DND-41 (cell line): ENCODE data around the gene DNAH17.

Source experiments
- ATAC-seq: fragments of 200-7000 bp; cut with Tn5 transposase; 3 replicates; pipeline ENCODE4 v1.9.1; 2021; ENCODE audit warnings: low read depth; ENCODE audit not compliant: insufficient read depth
- DNase-seq: peaks from one replicate; pipeline ENCODE4 v3.0.0-alpha.2; 2020
- H2AFZ ChIP-seq: 2 replicates; pipeline ENCODE4 v1.6.0; 2012; ENCODE audit warnings: low read depth, low read length
- H3K27ac ChIP-seq: 2 replicates; pipeline ENCODE4 v1.5.1; 2012; ENCODE audit warnings: low read length, inconsistent platforms
- H3K27me3 ChIP-seq: fragments of 200-600 bp; sonication (generic); 2 replicates; pipeline ENCODE4 v1.6.0; 2012; ENCODE audit warnings: low read length, mild to moderate bottlenecking, inconsistent platforms; ENCODE audit not compliant: insufficient read depth, poor library complexity
- H3K36me3 ChIP-seq: 2 replicates; pipeline ENCODE4 v1.5.1; 2012; ENCODE audit warnings: low read length, inconsistent platforms; ENCODE audit not compliant: insufficient read depth
- H3K4me1 ChIP-seq: 2 replicates; pipeline ENCODE4 v1.5.1; 2012; ENCODE audit warnings: mild to moderate bottlenecking, low read length; ENCODE audit not compliant: insufficient read depth
- H3K4me2 ChIP-seq: 2 replicates; pipeline ENCODE4 v1.6.0; 2012; ENCODE audit warnings: mild to moderate bottlenecking, moderate library complexity, low read length, inconsistent platforms; ENCODE audit not compliant: insufficient read depth
- H3K4me3 ChIP-seq, 2 experiments: fragments of 200-600 bp in 1 of 2; shearing (Covaris generic) in 1 of 2; 2 replicates each; pipeline ENCODE4 v1.5.1; 2012 to 2016; ENCODE audit warnings: inconsistent platforms in 2 of 2, low read length in 2 of 2, mild to moderate bottlenecking in 2 of 2, low read depth in 1 of 2, moderate library complexity in 1 of 2
- H3K79me2 ChIP-seq: 2 replicates; pipeline ENCODE4 v1.6.0; 2012; ENCODE audit warnings: low read length, inconsistent platforms; ENCODE audit not compliant: insufficient read depth
- H3K9ac ChIP-seq: 2 replicates; pipeline ENCODE4 v1.6.0; 2012; ENCODE audit warnings: low read depth, mild to moderate bottlenecking, inconsistent platforms, low read length, moderate library complexity
- H3K9me3 ChIP-seq: 2 replicates; pipeline ENCODE4 v1.5.1; 2012; ENCODE audit warnings: low read length, moderate library complexity, mild to moderate bottlenecking, inconsistent platforms; ENCODE audit not compliant: insufficient read depth, severe bottlenecking
- H4K20me1 ChIP-seq: 2 replicates; pipeline ENCODE4 v1.6.0; 2012; ENCODE audit warnings: low read length; ENCODE audit not compliant: insufficient read depth
- EZH2 ChIP-seq: IDR thresholded peaks from 3 replicates; pipeline ENCODE4 v1.6.1; 2012; ENCODE audit warnings: borderline replicate concordance, low read depth, mild to moderate bottlenecking, moderate library complexity, low read length, inconsistent platforms; ENCODE audit not compliant: severe bottlenecking
- TF ChIP-seq, protein P1 (sequence below): IDR thresholded peaks from 2 replicates; pipeline ENCODE4 v1.5.1; 2012; ENCODE audit warnings: borderline replicate concordance, low read length, moderate library complexity, mild to moderate bottlenecking; ENCODE audit not compliant: poor library complexity, severe bottlenecking; ENCODE audit errors: extremely low read depth

Gene DNAH17

DNA sequence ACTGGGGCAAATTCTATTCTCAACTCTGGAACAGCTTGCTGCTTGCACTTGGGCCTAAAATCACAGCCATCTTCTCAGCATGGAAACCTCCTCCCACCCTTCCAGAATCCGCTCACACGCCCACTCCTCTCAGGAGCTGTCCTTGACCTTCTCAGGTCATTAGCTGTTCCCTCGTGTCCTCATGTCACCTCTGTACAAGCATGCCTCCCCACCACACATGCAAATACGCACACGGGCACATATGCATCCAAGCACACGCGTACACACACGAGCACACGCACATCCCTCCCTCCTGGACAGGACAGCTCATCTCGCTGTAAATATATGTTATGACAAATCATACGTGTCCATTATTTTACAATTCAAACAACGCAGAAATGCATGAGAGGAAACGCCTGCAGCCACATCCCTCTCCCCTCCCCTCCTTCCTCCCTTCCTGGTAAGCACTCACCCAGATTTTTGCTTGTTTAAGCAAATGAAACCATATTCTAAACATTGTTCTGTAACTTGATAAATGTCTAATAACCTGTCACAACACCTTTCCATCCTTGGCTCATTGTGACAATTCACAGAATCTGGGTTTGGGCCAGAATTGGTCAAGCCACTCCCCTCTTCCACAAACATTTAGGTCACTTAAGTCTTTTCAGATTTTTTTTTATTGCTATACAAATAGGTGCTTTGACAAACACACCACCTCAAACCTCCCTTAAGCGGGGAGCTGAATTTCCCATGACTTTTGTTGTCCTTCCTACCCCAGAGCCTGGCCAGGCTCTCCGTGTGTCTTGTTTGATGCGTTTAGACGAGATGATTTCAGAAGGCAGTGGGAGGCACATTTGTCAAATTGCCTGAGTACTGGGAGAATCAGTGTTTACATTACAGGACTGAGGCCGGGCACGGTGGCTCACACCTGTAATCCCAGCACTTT is 41.7 kb downstream of the DNAH17 start:
- ATAC-seq = no peak
- Histone ChIP-seq H3K4me1 (no peaks in the 10 kb centered on the region), H3K79me2 (no peaks in the 10 kb centered on the region), H3K27ac (no peak overlapping the region), H3K36me3 (no peaks in the 10 kb centered on the region), H3K4me3 (no peak overlapping the region), H3K4me2 (no peak overlapping the region), H3K9me3 (no peaks in the 10 kb centered on the region), H3K27me3 (no peaks in the 10 kb centered on the region), H2AFZ (no peak overlapping the region; the same call in 1 of the 2 replicates), H3K9ac (no peak overlapping the region), H4K20me1 (no peaks in the 10 kb centered on the region)
- TF ChIP-seq, protein P1, sequence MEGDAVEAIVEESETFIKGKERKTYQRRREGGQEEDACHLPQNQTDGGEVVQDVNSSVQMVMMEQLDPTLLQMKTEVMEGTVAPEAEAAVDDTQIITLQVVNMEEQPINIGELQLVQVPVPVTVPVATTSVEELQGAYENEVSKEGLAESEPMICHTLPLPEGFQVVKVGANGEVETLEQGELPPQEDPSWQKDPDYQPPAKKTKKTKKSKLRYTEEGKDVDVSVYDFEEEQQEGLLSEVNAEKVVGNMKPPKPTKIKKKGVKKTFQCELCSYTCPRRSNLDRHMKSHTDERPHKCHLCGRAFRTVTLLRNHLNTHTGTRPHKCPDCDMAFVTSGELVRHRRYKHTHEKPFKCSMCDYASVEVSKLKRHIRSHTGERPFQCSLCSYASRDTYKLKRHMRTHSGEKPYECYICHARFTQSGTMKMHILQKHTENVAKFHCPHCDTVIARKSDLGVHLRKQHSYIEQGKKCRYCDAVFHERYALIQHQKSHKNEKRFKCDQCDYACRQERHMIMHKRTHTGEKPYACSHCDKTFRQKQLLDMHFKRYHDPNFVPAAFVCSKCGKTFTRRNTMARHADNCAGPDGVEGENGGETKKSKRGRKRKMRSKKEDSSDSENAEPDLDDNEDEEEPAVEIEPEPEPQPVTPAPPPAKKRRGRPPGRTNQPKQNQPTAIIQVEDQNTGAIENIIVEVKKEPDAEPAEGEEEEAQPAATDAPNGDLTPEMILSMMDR = no peak
- DNase-seq = no peak

- Histone ChIP-seq H3K27ac (no peak overlapping the region), H3K4me2 (no peak overlapping the region), H3K4me3 (no peak overlapping the region), H4K20me1 (no peaks in the 10 kb centered on the region), H3K36me3 (no peaks in the 10 kb centered on the region), H3K79me2 (no peaks in the 10 kb centered on the region), H3K9ac (no peak overlapping the region), H3K27me3 (no peaks in the 10 kb centered on the region), H2AFZ (no peak overlapping the region), H3K4me1 (no peaks in the 10 kb centered on the region), H3K9me3 (no peaks in the 10 kb centered on the region)
- no peak for ATAC-seq
- DNase-seq = no peak
- TF ChIP-seq, protein P1 = no peak
- TF ChIP-seq EZH2 = no peak
Observed at GRCh38 chr17:78534492-78535272, 42.5 kb downstream of the DNAH17 start.

- H3K27ac ChIP-seq = no peak overlapping the region
- ATAC-seq = no peak
- H3K27me3 ChIP-seq = no peaks in the 10 kb centered on the region
- no peaks in the 10 kb centered on the region for H4K20me1 ChIP-seq
- H3K79me2 ChIP-seq = no peaks in the 10 kb centered on the region
- no peak overlapping the region for H3K4me3 ChIP-seq
- no peak for DNase-seq
- no peaks in the 10 kb centered on the region for H3K4me1 ChIP-seq
- no peaks in the 10 kb centered on the region for H3K9me3 ChIP-seq
- no peaks in the 10 kb centered on the region for H3K36me3 ChIP-seq
- H2AFZ ChIP-seq = no peak overlapping the region
- no peak overlapping the region for H3K9ac ChIP-seq
- no peak overlapping the region for H3K4me2 ChIP-seq
- TF ChIP-seq, protein P1 = no peak
- no peak for TF ChIP-seq EZH2
Observed at GRCh38 chr17:78532922-78533640, 44.1 kb downstream of the DNAH17 start.
